Bone marrow (tissue), 2 donors: ENCODE data around the gene AGO4.
A peak's percentile ranks its signal among the peaks of the same experiment; 100 is the strongest.
"Not testable (repeated sequence)": the region's sequence is repeated elsewhere in the genome, so short reads cannot be mapped to it uniquely, and the experiment has no call there.

Source experiments
- DNase-seq, 2 donors: peaks; one replicate each; lab custom pipeline; 2025; lab: John Stamatoyannopoulos, UW

Gene AGO4

DNA sequence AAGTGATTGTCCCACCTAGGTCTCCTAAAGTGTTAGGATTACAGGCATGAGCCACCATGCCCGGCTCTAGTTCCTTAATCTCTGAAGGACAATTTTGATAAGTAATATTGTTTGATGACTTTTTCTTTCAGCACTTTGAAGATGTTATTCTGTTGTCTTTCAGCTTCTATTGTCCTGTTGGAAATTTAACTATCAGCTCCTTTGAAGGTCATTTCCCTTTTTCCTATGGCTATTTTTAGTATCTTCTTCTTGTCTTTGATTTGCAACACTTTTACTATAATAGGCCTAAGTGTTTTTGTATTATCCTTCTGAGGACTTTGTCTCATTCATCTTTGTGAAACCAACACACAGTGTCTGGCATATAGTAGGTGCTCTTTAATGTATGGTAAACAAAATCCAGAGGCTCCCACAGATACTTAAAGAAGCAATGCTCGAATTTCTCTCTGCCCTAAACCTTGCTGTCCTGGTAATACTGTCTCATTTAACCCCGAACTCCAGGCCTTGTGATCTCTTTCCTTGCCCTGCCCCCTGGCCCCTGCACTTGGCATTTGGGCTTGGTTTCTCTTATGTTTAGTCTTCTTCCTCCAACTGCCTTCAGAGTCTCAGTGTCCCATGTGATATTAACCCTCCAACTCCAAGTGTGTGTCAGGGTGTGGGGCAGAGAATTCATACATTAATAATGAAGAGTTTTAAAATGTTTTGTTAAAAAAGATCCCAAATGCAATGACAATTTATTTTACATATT lies 56.2 kb downstream of the AGO4 start:
- DNase-seq = no peak

DNA sequence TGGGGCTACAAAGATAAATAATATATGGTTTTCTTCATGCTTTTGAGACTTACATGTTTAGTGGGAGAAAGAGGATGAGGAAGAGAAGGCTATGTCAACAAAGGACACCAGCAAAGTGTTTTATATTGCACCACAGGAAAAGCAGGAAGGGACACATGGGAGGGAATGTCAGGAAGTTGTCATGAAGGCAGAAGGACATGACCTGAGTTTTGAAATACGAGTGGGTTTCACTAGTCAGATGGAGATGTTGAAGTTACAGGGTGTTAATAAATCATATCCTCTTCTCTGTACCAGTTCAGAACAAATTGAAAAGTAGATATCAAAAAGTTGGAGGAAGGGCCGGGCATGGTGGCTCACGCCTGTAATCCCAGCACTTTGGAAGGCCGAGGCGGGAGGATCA lies 57.0 kb downstream of the AGO4 start:
- DNase-seq = no peak

DNA sequence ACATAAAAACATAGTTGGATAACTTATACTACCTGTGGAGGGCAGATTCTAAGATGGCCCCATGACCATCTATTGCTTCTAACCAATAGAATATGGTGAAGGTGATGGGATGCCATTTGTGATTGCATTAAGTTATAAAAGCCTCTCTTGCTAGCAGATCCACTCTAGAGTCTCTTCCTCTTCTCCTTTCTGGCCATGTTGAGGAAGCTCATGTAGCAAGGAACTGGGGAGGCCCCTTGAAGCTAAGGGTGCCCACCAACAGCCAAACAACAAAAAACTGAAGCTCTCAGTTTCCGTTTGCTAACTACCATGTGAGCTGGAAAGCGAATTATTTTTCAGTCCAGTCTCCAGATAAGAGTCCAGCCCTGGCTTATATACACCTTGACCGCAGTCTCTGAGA lies 59.2 kb downstream of the AGO4 start:
- peak in 1 of 2 donors; percentile 32 for DNase-seq

DNA sequence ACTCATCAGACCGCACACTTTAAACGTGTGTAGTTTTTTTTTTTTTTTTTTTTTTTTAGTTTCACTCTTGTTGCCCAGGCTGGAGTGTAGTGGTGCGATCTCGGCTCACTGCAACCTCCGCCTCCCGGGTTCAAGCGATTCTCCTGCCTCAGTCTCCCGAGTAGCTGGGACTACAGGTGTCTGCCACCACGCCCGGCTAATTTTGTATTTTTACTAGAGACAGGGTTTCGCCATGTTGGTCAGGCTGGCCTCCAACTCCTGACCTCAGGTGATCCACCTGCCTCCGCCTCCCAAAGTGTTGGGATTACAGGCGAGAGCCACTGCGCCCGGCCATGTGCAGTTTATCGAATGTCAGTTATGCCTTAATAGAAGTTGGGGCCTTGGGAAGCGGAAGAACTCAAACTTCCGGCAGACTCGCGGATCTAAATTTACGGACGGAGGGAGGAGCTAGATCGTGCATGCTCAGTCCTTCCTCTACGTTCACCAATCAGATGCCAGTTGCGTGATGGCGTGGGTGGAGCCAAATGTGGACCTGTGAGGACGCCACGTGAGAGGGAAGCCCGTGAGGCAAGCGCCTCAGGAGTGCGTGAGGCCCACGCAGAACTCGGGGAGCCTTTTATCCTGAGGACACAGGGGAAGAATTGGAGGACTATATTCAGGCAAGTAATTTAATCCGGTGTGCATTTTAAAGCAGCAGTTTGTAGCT lies 61.6 kb downstream of the AGO4 start:
- not testable (repeated sequence) for DNase-seq

DNA sequence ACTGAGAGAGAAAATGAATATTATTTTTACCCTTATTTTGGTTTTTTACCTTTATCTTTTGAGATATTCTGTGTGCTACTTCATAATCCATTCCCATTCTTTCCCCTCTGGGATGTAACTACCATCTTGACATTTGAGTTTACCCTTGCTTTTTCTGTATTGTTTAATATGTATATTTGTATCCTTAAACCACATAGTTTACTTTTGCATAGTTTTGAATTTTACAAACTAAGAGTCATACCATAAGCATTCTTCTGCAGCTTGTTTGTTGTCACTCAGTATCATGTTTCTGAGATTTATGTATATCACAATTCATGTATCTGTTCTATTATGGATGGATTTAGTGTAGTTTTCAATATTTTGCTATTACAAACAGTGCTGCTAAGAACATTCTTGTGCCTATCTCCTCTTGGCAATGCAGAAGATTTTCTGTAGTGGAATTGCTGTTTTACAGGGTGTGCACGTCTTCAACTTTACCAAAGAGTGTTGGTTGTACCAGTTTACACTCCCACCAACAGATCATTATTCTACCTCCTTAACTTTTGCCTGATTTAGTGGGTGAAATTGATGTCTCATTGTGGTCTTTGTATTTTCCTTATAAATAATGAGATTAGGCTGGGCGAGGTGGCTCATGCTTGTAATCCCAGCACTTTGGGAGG lies 63.0 kb downstream of the AGO4 start:
- DNase-seq = no peak

DNA sequence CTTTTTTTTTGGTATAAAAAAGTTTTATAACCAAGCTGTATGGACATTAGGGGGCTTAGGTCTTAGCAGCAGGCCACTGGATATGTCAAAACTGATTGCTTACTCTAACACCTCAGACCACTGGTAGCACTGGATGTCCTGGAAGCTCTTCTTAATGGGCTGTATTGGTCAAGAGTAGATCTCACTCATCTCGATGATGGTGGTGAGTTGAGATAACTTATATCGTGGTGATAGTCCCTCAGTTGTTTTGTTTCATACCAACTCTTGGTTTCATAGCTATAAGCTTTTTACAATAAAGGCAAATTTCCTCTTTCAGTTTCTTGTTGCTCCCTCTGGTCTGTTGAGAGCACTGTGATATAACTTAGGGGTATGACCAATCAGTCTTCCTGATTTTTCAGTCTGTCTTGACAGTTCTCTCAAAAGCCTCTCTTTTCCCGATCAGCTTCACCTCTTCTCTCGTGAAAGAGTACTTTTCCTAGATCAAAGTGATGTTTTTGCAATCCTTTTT lies 65.5 kb downstream of the AGO4 start:
- no peak for DNase-seq

DNA sequence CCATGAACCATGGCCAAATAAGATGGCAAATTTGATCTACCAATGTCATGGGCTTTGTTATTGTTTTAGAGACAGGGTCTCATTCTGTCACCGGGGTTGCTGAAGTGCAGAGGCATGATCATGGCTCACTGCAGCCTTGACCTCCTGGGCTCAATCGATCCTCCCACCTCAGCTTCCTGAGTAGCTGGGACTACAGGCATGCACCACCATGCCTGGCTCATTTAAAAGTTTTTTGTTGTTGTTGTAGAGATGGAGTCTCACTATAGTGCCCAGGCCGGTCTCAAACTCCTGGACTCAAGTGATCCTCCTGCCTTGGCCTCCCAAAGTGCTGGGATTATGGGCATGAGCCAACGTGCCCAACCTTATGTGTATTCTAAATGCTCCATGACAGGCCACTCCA lies 66.3 kb downstream of the AGO4 start:
- not testable (repeated sequence) for DNase-seq

DNA sequence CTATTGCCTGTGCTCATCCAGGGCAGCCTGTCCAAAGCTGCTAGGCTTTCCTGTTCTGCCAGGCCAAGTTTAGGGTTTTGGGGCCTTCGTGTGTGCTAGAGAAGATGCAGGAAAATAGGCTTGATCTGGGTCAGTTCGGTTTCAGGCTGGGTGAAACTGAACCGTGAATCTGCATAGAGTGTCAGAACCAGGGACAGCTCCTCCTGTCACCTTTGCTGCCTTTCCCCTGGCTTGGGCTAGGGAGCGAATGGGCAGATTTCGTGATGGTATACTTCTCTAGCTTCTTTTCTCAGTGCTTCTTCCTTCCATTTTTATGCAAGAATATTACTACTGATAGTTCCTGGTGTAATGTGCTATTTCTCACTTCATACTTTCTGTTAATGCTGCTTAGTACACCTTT lies 69.2 kb downstream of the AGO4 start:
- no peak for DNase-seq

DNA sequence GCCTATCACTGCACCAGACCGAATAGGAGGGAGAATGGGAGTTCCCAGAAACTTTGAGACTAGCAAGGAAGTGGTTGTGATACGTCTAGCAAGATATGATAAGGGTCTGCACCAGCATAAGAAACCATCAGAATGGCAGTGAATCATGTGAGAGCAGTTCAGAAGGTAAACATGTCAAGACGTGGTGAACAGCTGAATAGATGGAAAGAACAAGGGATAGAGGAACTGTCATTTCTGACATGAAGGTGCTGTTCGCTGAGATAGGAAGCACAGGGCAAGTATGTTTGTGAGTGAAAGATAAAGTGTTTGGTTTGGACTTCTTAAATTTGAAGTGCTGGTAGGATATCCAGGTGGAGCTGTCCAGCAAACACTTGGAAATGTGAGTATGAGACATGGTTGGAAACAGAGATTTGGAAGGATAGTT lies 74.0 kb downstream of the AGO4 start:
- DNase-seq = no peak

DNA sequence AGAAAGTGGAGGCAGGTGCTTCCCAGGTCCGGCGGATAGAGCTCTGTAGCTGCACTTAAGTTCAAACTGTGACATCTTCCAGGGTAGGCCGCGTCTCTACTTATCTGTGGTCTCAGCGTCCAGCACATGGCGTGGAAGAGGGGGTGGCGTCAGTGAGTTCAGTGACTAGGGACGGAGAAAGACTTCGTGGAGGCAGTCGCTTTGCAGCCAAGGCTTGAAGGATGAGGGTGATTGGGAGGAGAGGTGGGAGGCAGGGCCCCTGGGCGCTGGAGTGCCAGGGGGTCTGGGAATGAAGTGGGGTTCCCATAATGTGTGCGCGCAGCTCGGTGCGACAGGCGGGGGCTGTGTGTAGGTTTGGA lies 74.7 kb downstream of the AGO4 start:
- no peak for DNase-seq

DNA sequence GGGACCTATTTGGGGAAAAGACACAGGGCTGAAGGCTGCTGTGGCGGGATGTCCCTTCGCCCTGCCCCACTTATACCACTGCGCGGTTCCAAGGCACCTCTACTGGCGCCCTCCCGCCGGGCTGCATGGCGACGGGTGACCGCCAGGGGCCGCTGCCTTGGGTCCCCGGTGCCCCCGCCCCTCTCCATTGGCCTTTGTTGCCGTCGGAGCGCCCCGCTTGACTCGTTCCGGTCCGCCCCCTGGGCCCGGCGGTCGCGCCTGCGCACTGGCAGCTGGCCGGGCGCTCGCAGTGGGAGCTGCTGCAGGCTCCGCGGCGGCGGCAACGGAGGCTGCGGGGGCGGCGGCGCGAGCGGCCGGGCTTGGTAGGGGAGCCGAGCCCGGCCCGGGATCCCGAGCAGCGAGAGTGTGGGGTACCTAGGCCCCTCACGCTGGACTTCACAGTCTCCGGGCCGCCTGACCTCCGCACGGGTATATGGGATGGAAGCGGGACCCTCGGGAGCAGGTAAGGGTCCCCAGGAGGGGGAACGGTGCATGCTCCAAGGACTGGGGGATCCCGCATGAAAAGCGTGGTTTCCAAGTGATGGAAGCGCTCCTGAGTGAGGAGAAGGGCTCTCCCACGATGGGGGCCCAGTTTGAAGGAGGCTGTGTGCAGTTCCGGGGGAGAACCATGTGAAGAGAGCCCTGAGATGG lies 75.3 kb downstream of the AGO4 start, which contains the start of gene AGO1:
TSS of gene AGO1 (plus strand) at position 265 of the 690 bp plus-strand sequence. CDS start at position 478, 213 bp downstream.
- peak; percentile 77 to 83 for DNase-seq

DNA sequence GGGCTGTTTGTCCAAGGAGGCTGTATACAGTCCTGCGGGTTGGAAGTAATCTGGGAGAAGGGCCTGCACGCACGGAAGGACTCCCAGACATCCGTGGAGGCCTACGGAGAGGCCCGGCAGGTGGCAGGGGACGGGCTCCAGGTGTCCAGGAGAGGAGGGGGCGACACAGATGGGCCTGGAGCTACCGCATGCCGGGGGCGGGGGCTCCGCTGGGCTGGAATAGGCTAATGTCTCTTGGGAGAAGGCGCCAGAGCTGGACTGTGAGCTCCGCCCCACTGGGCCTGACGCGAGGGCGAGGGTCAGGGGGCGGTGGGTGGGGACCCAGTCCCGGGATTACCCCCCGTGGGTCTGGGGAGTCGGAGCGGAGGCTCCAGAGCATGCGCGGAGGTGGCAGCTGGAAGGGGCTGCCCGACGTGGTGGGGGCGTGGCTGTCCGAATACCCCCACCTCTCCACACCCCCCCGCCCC lies 75.9 kb downstream of the AGO4 start:
- DNase-seq = no peak

DNA sequence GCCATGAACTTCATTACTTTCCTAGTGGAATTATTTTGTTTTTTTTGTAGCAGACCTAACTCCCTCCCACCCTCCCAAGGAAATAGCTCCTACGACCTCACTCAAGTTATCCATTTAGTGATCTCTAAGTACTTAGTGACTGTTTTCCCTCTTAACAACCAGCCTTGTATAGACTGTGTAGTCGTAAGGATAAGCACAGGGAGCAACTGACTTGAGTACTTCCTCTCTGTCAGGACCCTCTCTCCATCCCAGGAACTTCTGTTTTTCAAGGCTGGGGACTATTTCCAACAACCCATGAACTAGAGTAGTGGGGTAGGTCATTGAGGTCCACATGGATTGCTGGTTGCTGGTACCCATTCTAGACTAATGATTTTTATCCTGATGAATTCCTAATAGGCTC lies 77.1 kb downstream of the AGO4 start:
- DNase-seq = no peak

DNA sequence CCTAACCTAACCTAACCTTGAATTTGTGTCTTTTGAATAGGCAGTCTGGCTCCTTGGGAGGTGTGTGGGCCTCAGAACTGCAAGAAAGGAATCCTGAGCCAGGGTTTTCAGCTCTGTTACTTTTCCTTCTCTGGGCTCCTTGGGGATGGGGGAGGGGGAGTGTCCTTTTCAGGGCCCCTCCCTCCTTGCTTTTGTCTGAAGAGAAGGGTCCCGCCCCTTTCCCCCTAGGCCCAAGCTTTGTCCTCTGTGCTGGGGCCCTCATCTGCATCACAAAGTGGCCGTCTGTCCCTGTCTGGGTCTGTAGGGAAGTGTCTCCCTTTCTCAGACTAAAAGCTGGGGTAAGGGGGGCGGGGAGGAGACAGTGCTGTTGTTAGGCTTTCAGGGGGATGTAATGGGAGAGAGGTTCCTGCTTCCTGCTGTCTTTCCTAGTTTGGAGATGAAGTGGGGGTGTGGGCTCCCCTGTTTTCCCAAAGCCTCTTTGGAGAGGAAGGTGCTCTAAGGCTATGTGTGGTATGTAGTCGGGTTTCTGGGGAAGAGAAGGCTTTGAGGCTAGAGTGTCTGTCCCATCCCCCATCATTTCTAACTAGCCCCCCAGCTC lies 78.2 kb downstream of the AGO4 start:
- DNase-seq = no peak

DNA sequence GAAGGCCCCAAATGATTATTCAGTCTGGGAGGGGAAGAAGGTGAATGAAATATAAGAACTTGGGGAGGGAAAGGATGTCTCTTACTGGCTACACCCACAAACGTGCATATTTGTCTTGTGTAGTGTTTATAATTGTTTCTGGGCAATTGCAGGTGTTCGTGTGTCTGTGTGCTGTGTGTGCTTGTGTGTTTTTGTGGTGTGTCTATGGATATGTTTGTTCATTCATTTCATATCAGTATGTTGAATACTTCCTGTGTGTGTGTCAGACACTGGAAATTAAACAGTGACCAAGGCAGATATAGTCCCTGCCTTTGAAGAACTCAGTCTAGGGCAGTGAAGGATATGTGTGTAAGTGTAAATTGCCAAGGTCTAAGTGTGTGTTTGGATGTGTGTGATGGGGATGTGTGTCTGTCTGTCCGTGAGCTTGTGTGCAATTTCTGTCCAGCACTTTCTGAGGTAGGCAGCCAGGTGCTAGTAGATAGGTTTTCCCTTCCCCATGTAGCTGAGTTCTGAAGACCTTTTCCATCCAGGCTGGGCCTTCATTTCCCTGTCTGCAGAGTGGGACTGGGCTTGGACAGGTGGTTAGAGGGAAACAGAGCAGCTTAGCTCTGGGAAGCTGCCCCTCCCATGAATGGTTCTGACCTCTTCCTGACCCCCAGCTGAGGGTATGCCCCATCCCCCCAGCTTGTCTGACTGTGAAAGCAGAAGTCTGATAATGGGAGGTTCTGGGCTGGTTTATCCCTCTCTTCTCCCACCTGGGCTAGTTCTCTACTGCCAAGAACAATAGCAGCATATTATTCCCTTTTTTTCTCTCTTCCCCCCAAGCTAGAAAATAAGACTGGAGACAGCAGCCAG lies 79.0 kb downstream of the AGO4 start:
- no peak for DNase-seq

DNA sequence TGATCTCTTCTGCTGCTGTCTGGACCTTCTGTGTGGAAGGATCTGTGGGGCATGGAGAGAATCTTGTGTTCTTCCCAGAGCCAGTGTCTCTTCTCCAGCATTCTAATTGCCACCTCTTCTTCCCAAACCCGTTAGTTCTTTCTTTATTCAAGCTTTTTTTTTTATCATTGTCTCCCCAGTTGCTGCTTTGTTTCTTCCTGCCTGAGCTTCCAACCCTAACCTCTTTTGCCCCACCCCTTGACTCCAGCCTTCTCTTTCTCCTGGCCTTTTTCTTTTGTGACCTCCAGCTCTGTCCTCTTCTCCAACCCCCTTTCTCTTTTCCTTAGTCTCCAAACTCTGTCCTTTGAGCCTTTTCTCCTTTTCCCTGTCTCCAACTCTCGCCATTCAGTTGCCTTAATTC lies 79.7 kb downstream of the AGO4 start:
- DNase-seq = no peak

DNA sequence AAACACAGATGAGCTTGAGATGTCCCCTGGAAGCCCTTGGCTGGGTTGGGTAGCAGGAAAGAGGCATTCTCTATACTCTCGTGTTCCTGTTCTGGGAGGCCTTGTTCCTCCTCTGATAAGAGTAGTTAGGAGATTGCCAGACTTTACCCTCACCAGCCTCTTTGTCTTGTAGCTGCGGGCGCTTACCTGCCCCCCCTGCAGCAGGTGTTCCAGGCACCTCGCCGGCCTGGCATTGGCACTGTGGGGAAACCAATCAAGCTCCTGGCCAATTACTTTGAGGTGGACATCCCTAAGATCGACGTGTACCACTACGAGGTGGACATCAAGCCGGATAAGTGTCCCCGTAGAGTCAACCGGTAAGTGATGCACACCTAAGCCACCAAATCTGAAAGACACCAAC lies 80.4 kb downstream of the AGO4 start:
- DNase-seq = no peak

DNA sequence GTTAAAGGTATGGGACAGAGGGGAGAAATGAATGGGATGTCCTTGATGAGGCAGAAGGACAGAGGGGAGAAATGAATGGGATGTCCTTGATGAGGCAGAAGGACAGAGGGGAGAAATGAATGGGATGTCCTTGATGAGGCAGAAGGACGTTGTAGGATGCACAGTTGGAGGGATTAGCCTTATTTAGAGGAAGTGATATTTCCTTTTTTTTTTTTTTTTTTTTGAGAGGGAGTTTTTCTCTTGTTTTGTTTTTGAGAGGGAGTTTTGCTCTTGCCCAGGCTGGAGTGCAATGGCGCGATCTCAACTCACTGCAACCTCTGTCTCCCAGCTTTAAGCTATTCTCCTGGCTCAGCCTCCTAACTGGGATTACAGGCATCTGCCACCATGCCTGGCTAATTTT lies 81.2 kb downstream of the AGO4 start:
- not testable (repeated sequence) for DNase-seq

DNA sequence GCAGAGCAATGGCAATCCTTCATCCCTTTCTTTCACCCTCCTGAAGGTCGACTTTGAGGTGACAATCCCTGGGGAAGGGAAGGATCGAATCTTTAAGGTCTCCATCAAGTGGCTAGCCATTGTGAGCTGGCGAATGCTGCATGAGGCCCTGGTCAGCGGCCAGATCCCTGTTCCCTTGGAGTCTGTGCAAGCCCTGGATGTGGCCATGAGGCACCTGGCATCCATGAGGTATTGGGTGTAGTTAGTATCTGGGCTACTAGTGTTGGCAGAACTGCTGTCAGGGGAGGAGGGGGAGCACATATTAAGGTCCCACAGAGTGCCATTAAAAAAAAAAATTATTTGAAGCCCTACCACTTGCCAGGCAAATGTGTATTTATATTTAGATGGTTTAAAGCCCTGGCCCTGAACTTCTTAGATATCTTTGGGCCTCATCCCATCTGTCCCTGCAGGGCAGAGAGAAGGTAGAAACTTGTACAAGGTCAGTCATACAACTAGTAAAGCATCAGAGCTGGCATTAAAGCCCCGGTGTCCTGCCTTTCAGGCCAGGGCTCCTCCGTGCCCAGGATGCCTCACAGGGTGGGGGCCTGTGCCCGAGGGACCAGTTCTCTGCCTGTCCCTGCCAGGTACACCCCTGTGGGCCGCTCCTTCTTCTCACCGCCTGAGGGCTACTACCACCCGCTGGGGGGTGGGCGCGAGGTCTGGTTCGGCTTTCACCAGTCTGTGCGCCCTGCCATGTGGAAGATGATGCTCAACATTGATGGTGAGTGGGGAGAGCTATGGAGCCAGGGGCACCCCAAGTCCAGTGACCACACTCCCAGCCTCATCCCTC lies 85.4 kb downstream of the AGO4 start:
- DNase-seq = no peak

DNA sequence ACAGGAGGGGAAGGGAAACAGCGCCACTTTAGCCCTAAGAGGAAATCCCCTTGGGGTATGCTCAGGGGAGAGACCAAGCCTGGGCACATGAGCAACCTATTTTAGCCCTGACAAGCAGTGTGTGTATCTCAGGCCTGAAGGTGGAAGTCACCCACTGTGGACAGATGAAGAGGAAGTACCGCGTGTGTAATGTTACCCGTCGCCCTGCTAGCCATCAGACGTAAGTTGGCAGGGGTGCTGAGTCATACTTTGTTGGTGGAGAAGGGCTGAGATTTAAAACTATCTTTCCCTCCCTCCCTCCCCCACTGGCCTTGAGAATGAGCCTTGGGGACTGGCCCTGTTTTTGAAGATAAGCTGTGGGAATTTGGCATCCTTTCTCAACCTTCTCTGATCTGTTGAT lies 86.4 kb downstream of the AGO4 start:
- DNase-seq = peak; percentile 29 to 87
